Nephron (organoid): Measurements from ENCODE around the gene CASQ2.
A peak's percentile ranks its signal among the peaks of the same experiment; 100 is the strongest.

Experiments used
- H3K27ac Mint-ChIP-seq, 3 experiments: 2 replicates each; pipeline ENCODE4 v1.8.0; 2020; ENCODE audit warnings: mixed read lengths in 3 of 3, mild to moderate bottlenecking in 2 of 3, moderate library complexity in 1 of 3
- H3K27me3 Mint-ChIP-seq: 2 replicates; pipeline ENCODE4 v1.8.0; 2021; ENCODE audit warnings: low read depth, mild to moderate bottlenecking, moderate library complexity, mixed read lengths
- H3K36me3 Mint-ChIP-seq: 2 replicates; pipeline ENCODE4 v1.8.0; 2020; ENCODE audit warnings: low read depth, mixed read lengths
- H3K4me1 Mint-ChIP-seq: 2 replicates; pipeline ENCODE4 v1.8.0; 2020; ENCODE audit warnings: mixed read lengths
- H3K4me3 Mint-ChIP-seq, 3 experiments: 2 replicates each; pipeline ENCODE4 v1.8.0; 2020; ENCODE audit warnings: mild to moderate bottlenecking in 3 of 3, mixed read lengths in 3 of 3, moderate library complexity in 2 of 3
- H3K9me3 Mint-ChIP-seq: 2 replicates; pipeline ENCODE4 v1.8.0; 2020; ENCODE audit warnings: mixed read lengths
- CTCF ChIP-seq, 3 experiments: fragments of 200-600 bp; sonication (generic); IDR thresholded peaks; one replicate each; pipeline ENCODE4 v1.5.0; 2021; ENCODE audit warnings: antibody characterized with exemption in 3 of 3; ENCODE audit not compliant: unreplicated experiment in 3 of 3

CASQ2 gene

GRCh38 chr1:115669002-115669673, 99.4 kb downstream of the CASQ2 start:
- peaks cover 43% of the 10 kb centered on the region for H3K36me3 Mint-ChIP-seq
- peaks cover 15% of the 10 kb centered on the region for H3K4me1 Mint-ChIP-seq
- no peaks in the 10 kb centered on the region for H3K9me3 Mint-ChIP-seq
- no peak for TF ChIP-seq CTCF (IDR thresholded peaks at IDR 0.05; ENCODE audit: unreplicated experiment in 3 of 3)
- no peak overlapping the region for H3K4me3 Mint-ChIP-seq
- no peak overlapping the region for H3K27ac Mint-ChIP-seq
- no peaks in the 10 kb centered on the region for H3K27me3 Mint-ChIP-seq

- no peaks in the 10 kb centered on the region for H3K27me3 Mint-ChIP-seq
- TF ChIP-seq CTCF (IDR thresholded peaks at IDR 0.05; ENCODE audit: unreplicated experiment in 3 of 3): no peak
- H3K4me1 Mint-ChIP-seq: peaks cover 15% of the 10 kb centered on the region
- no peaks in the 10 kb centered on the region for H3K9me3 Mint-ChIP-seq
- peaks cover 48% of the 10 kb centered on the region for H3K36me3 Mint-ChIP-seq
- H3K4me3 Mint-ChIP-seq: no peak overlapping the region
- no peak overlapping the region for H3K27ac Mint-ChIP-seq
These were observed 99.9 kb downstream of the CASQ2 start for GRCh38 chr1:115668579-115668978.

- peaks cover 6% of the 10 kb centered on the region for H3K4me1 Mint-ChIP-seq
- H3K36me3 Mint-ChIP-seq: peaks cover 59% of the 10 kb centered on the region
- no peak overlapping the region for H3K27ac Mint-ChIP-seq
- H3K27me3 Mint-ChIP-seq: no peaks in the 10 kb centered on the region
- TF ChIP-seq CTCF (IDR thresholded peaks at IDR 0.05; ENCODE audit: unreplicated experiment in 3 of 3): no peak
- H3K4me3 Mint-ChIP-seq: no peak overlapping the region
- no peaks in the 10 kb centered on the region for H3K9me3 Mint-ChIP-seq
These were observed 101.8 kb downstream of the CASQ2 start for GRCh38 chr1:115666702-115667101.

GRCh38 chr1:115666206-115666605, 102.3 kb downstream of the CASQ2 start:
- no peak for TF ChIP-seq CTCF (IDR thresholded peaks at IDR 0.05; ENCODE audit: unreplicated experiment in 3 of 3)
- Mint-ChIP-seq H3K27ac (peak overlapping the region in 1 of 3 experiments; percentile 37), H3K4me1 (peaks cover 6% of the 10 kb centered on the region), H3K27me3 (no peaks in the 10 kb centered on the region), H3K9me3 (no peaks in the 10 kb centered on the region), H3K36me3 (peaks cover 60% of the 10 kb centered on the region), H3K4me3 (no peak overlapping the region)

GRCh38 chr1:115665319-115666096, 103.0 kb downstream of the CASQ2 start:
- no peak overlapping the region for H3K4me3 Mint-ChIP-seq

More at GRCh38 chr1:115665319-115666096, 103.0 kb downstream of the CASQ2 start:
- H3K4me1 Mint-ChIP-seq: peaks cover 2% of the 10 kb centered on the region
- peaks cover 67% of the 10 kb centered on the region for H3K36me3 Mint-ChIP-seq
- H3K27ac Mint-ChIP-seq: no peak overlapping the region
- H3K9me3 Mint-ChIP-seq: no peaks in the 10 kb centered on the region
- H3K27me3 Mint-ChIP-seq: no peaks in the 10 kb centered on the region
- TF ChIP-seq CTCF (IDR thresholded peaks at IDR 0.05; ENCODE audit: unreplicated experiment in 3 of 3): no peak
